ENCODE measurements around the gene MYH14. TPM values are rescaled to one million over a fixed set of nuclear protein-coding genes. Genes with fewer than 3 reads are reported as not detected.

The MYH14 gene
- total RNA-seq, 2 donors from 2014 or later: 2.6 to 11.1 TPM

DNA sequence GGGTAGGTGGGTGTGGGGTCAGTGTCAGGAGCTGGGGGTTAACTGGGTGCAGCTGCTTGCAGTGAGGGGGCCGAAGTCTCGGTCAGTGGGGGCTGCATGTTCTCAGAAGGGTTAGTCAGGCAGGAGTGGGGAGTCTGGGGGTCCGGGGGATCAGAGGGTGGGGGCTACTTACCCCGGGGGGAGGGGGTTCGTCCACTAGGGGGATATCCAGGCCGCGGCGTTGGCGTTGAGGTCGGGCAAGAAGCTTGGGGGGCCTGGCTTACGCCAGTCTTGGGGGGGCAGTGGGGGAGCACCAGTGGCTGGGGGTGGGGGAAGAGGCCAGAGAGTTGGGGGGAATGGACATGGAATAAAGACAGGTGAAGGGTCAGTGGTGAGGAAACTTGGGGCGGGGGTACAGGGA lies 116.6 kb downstream of the MYH14 start:
- Histone ChIP-seq H3K27ac (no peak overlapping the region), H3K27me3 (replicated peaks; ENCODE audit: insufficient read depth) (no peaks in the 10 kb centered on the region), H3K36me3 (no peaks in the 10 kb centered on the region), H3K4me1 (ENCODE audit: control insufficient read depth in 1 of 2, low read depth in 2 of 2) (no peaks in the 10 kb centered on the region), H3K9me3 (no peaks in the 10 kb centered on the region), H3K4me3 (no peak overlapping the region)
- no peak for TF ChIP-seq CTCF (IDR thresholded peaks at IDR 0.05)
- ATAC-seq (ENCODE audit: insufficient number of reproducible peaks, low FRiP score, low read depth) (no peak), DNase-seq (ENCODE audit: low spot score) (no peak)

- no peaks in the 10 kb centered on the region for H3K9me3 ChIP-seq
- H3K36me3 ChIP-seq: no peaks in the 10 kb centered on the region
- no peak overlapping the region for H3K4me3 ChIP-seq
- no peak for TF ChIP-seq CTCF (IDR thresholded peaks at IDR 0.05)
- ATAC-seq (ENCODE audit: insufficient number of reproducible peaks, low FRiP score, low read depth) (no peak), DNase-seq (ENCODE audit: low spot score) (no peak)
- H3K4me1 ChIP-seq (ENCODE audit: control insufficient read depth in 1 of 2, low read depth in 2 of 2): no peaks in the 10 kb centered on the region
- H3K27me3 ChIP-seq (replicated peaks; ENCODE audit: insufficient read depth): no peaks in the 10 kb centered on the region
- no peak overlapping the region for H3K27ac ChIP-seq
These were observed 117.2 kb downstream of the MYH14 start for GRCh38 chr19:50320596-50320995.

GRCh38 chr19:50321831-50322230 lies 118.4 kb downstream of the MYH14 start:
- Histone ChIP-seq H3K4me3 (no peak overlapping the region), H3K27me3 (replicated peaks; ENCODE audit: insufficient read depth) (no peaks in the 10 kb centered on the region), H3K36me3 (no peaks in the 10 kb centered on the region), H3K4me1 (ENCODE audit: control insufficient read depth in 1 of 2, low read depth in 2 of 2) (peaks cover 7 to 8% of the 10 kb centered on the region in 2 donors), H3K27ac (no peak overlapping the region), H3K9me3 (no peaks in the 10 kb centered on the region)
- DNase-seq (ENCODE audit: low spot score) (no peak), ATAC-seq (ENCODE audit: insufficient number of reproducible peaks, low FRiP score, low read depth) (no peak)
- TF ChIP-seq CTCF (IDR thresholded peaks at IDR 0.05): no peak

- H3K27me3 ChIP-seq (replicated peaks; ENCODE audit: insufficient read depth): no peaks in the 10 kb centered on the region
- DNase-seq (ENCODE audit: low spot score) (no peak), ATAC-seq (ENCODE audit: insufficient number of reproducible peaks, low FRiP score, low read depth) (no peak)
- no peaks in the 10 kb centered on the region for H3K9me3 ChIP-seq
- TF ChIP-seq CTCF (IDR thresholded peaks at IDR 0.05): no peak
- H3K4me1 ChIP-seq (ENCODE audit: control insufficient read depth in 1 of 2, low read depth in 2 of 2): peaks cover 7 to 8% of the 10 kb centered on the region in 2 donors
- H3K27ac ChIP-seq: no peak overlapping the region
- H3K4me3 ChIP-seq: no peak overlapping the region
- H3K36me3 ChIP-seq: no peaks in the 10 kb centered on the region
These were observed 118.8 kb downstream of the MYH14 start for GRCh38 chr19:50322234-50322633.

DNA sequence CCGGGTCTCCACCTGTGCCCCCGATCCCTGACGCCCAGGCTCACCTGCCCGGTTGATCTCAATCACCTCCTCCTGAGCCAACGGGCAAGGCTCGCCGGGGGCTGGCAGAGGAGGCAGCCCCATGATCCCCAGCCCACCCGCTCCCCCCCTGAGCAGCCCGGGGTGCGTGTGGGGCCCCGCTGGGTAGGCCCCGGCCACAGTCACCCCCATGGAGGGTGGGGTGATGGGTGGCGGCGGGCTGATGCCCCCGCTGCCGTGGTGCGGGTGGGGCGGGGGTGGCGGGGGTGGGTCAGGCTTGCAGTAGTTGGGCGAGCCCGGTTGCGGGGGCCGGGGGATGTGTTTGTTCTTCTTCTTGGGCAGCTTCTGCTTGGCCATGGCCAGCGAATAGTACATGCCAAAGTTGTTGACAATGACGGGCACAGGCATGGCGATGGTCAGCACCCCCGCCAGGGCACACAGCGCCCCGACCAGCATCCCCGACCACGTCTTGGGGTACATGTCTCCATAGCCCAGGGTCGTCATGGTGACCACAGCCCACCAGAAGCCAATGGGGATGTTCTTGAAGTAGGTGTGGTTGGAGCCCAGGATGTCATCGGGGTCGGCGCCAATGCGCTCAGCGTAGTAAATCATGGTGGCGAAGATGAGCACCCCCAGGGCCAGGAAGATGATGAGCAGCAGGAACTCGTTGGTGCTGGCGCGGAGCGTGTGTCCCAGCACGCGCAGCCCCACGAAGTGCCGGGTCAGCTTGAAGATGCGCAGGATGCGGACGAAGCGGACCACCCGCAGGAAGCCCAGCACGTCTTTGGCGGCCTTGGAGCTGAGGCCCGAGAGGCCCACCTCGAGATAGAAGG lies 119.7 kb downstream of the MYH14 start:
- Histone ChIP-seq H3K9me3 (no peaks in the 10 kb centered on the region), H3K27ac (no peak overlapping the region), H3K27me3 (replicated peaks; ENCODE audit: insufficient read depth) (peaks cover 6% of the 10 kb centered on the region), H3K36me3 (no peaks in the 10 kb centered on the region), H3K4me1 (ENCODE audit: control insufficient read depth in 1 of 2, low read depth in 2 of 2) (peaks cover 7 to 8% of the 10 kb centered on the region in 2 donors), H3K4me3 (no peak overlapping the region)
- ATAC-seq (ENCODE audit: insufficient number of reproducible peaks, low FRiP score, low read depth) (no peak), DNase-seq (ENCODE audit: low spot score) (no peak)
- TF ChIP-seq CTCF (IDR thresholded peaks at IDR 0.05): no peak
